Heart left ventricle (tissue), 13 donors: ENCODE measurements around the gene TFB2M.

Experiments
- POLR2A ChIP-seq, 2 donors: fragments of 450-650 bp; IDR thresholded peaks; one replicate each; pipeline ENCODE4 v1.6.1; 2017; ENCODE audit warnings: antibody characterized with exemption in 2 of 2, mild to moderate bottlenecking in 2 of 2, moderate library complexity in 2 of 2
- TF ChIP-seq, protein P1 (sequence below), 12 donors: fragments of 200-600 bp; sonication (generic) in 4 of 12; IDR thresholded peaks; one replicate each; pipeline versions ENCODE4 v1.5.0 to v1.8.0; 2018 to 2022; ENCODE audit warnings: antibody characterized with exemption in 12 of 12, mild to moderate bottlenecking in 5 of 12
- donor health status: ischemic (EF 13 %, LVEDD 7.1; RV severe dilation, severe dysfunction).
- donor health status: DM: no; HTN: yes; CAD: no.
- donor health status: DM: no; HTN: no; CAD: no.
- donor health status: ischemic (EF 25% LVEDD 6.9; RV normal size, moderate dysfunction).
- donor health status: ischemic (EF 25% LVEDD 5.7; RV mildly dilated, moderate dysfunction).
- donor health status: ischemic (EF 35%, LVEDD 5.7; RV mildly dilated, moderate dysfunction).
- donor health status: nonischemic (EF 11% LVEDD 7.7; RV severe dilation, severe dysfunction).
- donor health status: DM: yes; HTN: yes; CAD: no.
- donor health status: PGD.
- donor health status: ischemic (EF 29% LVEDD 5.4; RV normal size, mild dysfunction).
- donor health status: nonischemic (EF 23%, LVEDD 6.1; RV moderate dilation, normal function).

- no peak for TF ChIP-seq POLR2A (IDR thresholded peaks at IDR 0.05)
- TF ChIP-seq, protein P1, sequence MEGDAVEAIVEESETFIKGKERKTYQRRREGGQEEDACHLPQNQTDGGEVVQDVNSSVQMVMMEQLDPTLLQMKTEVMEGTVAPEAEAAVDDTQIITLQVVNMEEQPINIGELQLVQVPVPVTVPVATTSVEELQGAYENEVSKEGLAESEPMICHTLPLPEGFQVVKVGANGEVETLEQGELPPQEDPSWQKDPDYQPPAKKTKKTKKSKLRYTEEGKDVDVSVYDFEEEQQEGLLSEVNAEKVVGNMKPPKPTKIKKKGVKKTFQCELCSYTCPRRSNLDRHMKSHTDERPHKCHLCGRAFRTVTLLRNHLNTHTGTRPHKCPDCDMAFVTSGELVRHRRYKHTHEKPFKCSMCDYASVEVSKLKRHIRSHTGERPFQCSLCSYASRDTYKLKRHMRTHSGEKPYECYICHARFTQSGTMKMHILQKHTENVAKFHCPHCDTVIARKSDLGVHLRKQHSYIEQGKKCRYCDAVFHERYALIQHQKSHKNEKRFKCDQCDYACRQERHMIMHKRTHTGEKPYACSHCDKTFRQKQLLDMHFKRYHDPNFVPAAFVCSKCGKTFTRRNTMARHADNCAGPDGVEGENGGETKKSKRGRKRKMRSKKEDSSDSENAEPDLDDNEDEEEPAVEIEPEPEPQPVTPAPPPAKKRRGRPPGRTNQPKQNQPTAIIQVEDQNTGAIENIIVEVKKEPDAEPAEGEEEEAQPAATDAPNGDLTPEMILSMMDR (IDR thresholded peaks at IDR 0.05) = no peak
These were observed 8.0 kb downstream of the TFB2M start for GRCh38 chr1:246558041-246558440.
